ENCODE results near the gene PBX4.

DNA sequence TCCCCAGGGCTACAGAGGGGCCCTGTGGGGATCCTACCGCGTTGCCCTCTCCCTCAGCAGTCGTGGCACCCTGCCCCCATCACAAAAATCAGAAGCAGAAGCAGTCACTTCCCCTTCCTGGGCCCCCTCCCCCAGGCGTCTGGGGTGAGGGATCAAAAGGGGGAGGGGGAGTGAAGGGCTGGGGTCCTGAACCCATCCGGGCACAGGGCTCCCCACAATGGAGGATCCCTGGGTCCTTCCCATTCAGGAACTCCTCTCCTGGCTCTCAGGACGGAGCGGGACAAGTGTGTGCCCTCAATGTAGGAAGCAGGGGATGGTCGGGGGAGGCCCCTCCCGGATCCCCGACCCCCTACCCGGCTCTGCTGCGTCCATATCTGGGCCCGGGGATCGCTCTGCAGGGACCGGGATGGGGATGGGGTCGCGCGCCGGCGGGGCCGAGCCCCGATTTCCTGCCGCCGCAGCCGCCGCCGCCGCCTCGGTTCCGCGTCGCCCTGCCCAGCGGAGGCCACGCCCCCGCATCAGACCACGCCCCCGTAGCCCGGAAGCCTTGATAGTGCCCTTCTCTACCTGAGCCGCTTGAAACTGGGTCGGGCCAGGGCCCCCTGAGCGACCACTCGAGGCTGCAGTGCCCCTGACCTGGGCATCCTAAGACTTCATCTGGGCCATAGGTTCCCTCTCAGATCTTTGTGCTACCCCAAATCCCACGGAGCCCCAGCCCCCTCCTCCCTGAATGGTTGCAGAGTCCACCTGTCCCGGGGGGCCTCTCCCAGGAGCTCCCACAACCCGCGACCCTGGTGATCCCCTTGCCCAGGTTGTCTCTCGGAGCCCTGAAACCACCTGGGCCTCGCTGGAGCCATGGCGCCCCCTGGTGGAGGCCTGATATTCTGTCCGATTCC, 24.9 kb upstream of the PBX4 start, which contains the start of gene GMIP:
- no peak for TF ChIP-seq EP300 (IDR thresholded peaks at IDR 0.05)
- peak in 3 of 4 experiments; percentile 69 to 88 (median 85) for TF ChIP-seq CTCF (IDR thresholded peaks at IDR 0.05)
- TF ChIP-seq POLR2AphosphoS5 (IDR thresholded peaks at IDR 0.05) = no peak
- TF ChIP-seq POLR2A (IDR thresholded peaks at IDR 0.05) = peak in 1 of 2 donors; percentile 43

All from gastroesophageal sphincter (tissue), 3 donors.